RWPE2 (cell line): ENCODE data around the gene EPB41.

ENCODE experiments used
- ATAC-seq: fragments of 200-7000 bp; cut with Tn5 transposase; 3 replicates; pipeline ENCODE4 v1.9.1; 2021; ENCODE audit warnings: low read depth
- DNase-seq: peaks from one replicate; pipeline ENCODE4 v3.0.0-alpha.2; 2020; ENCODE audit warnings: low spot score
- H3K27ac ChIP-seq: fragments of 450-650 bp; 2 replicates; pipeline ENCODE4 v1.5.1; 2017; ENCODE audit warnings: mild to moderate bottlenecking; ENCODE audit not compliant: poor library complexity, severe bottlenecking
- H3K27me3 ChIP-seq: fragments of 250-450 bp; sonication (Bioruptor Pico); 2 replicates; pipeline ENCODE4 v1.5.1; 2021; ENCODE audit warnings: mild to moderate bottlenecking, moderate library complexity; ENCODE audit not compliant: insufficient read depth, poor library complexity, severe bottlenecking
- H3K36me3 ChIP-seq: fragments of 250-450 bp; sonication (Bioruptor Pico); 2 replicates; pipeline ENCODE4 v1.5.1; 2020; ENCODE audit warnings: low read depth, mild to moderate bottlenecking, moderate library complexity
- H3K4me1 ChIP-seq: fragments of 250-450 bp; sonication (Bioruptor Pico); 2 replicates; pipeline ENCODE4 v1.5.1; 2021; ENCODE audit warnings: mild to moderate bottlenecking, moderate library complexity; ENCODE audit not compliant: insufficient read depth, poor library complexity, severe bottlenecking
- H3K4me3 ChIP-seq: fragments of 250-450 bp; sonication (Bioruptor Pico); 2 replicates; pipeline ENCODE4 v1.5.1; 2021; ENCODE audit warnings: mild to moderate bottlenecking, moderate library complexity; ENCODE audit not compliant: severe bottlenecking
- H3K9me3 ChIP-seq: fragments of 250-450 bp; sonication (Bioruptor Pico); 2 replicates; pipeline ENCODE4 v1.5.1; 2021; ENCODE audit warnings: mild to moderate bottlenecking, moderate library complexity; ENCODE audit not compliant: severe bottlenecking
- TF ChIP-seq, protein P1 (sequence below): fragments of 450-650 bp; IDR thresholded peaks from one replicate; pipeline ENCODE4 v1.5.1; 2017; ENCODE audit warnings: mild to moderate bottlenecking, moderate library complexity; ENCODE audit not compliant: poor library complexity, severe bottlenecking

Gene EPB41

GRCh38 chr1:28914228-28915030, at the start of gene EPB41:
Gene EPB41 (plus strand): TSS chr1:28914569. CDS start chr1:28987438, 72,869 bp downstream.
- peak; percentile 82 for DNase-seq
- no peaks in the 10 kb centered on the region for H3K9me3 ChIP-seq
- H3K27ac ChIP-seq: no peak within 1 kb of the TSS
- H3K4me3 ChIP-seq: peak within 1 kb of the TSS; percentile 52
- H3K4me1 ChIP-seq: no peaks in the 10 kb centered on the region
- TF ChIP-seq, protein P1, sequence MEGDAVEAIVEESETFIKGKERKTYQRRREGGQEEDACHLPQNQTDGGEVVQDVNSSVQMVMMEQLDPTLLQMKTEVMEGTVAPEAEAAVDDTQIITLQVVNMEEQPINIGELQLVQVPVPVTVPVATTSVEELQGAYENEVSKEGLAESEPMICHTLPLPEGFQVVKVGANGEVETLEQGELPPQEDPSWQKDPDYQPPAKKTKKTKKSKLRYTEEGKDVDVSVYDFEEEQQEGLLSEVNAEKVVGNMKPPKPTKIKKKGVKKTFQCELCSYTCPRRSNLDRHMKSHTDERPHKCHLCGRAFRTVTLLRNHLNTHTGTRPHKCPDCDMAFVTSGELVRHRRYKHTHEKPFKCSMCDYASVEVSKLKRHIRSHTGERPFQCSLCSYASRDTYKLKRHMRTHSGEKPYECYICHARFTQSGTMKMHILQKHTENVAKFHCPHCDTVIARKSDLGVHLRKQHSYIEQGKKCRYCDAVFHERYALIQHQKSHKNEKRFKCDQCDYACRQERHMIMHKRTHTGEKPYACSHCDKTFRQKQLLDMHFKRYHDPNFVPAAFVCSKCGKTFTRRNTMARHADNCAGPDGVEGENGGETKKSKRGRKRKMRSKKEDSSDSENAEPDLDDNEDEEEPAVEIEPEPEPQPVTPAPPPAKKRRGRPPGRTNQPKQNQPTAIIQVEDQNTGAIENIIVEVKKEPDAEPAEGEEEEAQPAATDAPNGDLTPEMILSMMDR: no peak
- ATAC-seq: peak; percentile 87
- no peaks in the 10 kb centered on the region for H3K27me3 ChIP-seq
- no peaks in the 10 kb centered on the region for H3K36me3 ChIP-seq

DNA sequence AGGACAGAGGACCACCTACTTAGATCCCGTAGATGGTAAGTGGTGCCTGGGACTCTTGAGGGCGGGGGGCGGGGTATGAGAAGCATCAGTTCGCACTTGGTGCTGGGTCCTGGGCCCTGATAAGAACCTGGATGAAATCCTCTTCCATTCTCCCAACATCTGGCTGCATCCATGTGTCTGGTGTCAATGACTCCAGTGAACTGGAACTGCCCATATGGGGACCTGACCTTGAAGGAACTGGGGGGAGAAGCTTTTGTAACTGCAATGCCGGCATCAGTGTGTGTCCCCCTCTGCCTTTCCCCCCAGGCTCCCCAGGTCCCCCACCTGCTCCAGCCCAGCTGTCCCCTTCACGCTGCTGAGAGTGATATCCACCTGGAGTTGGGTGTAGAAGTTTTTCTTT, 49.7 kb upstream of the EPB41 start:
- no peak for DNase-seq
- H3K27me3 ChIP-seq: no peaks in the 10 kb centered on the region
- TF ChIP-seq, protein P1: no peak
- H3K36me3 ChIP-seq: no peaks in the 10 kb centered on the region
- no peak for ATAC-seq
- no peak overlapping the region for H3K27ac ChIP-seq
- no peaks in the 10 kb centered on the region for H3K9me3 ChIP-seq
- H3K4me3 ChIP-seq: no peak overlapping the region
- no peaks in the 10 kb centered on the region for H3K4me1 ChIP-seq

DNA sequence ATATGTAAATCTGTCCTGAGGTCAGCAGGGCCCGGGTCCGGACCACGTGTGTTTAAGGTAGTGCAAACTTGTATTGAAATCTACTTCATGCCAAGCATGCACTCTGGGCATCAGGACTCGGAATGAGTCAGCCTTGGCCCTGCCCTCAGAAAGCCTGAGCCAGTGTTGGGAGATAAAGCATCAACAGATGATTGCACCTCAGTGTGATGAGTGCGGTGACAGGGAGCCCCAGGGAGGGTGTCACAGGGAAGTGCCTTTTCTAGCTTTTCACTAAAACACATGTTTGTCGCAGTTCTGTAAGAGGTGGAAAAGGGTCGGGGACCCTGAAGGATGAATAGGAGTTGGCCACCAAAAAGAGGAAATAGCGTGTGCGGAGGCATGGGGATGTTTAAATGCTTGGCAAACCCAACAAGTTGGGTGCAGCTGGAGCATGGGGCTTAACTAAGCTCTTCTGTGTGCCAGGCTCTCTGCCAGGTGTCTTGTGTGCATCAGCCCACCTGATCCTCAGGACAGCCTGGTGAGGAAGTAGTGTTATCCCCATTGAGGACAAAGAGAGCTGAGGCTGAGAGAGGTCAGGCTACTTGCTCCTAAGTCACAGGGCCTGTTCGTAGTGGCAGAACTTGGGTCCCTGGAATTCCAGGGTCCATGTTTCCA, 48.2 kb upstream of the EPB41 start:
- Histone ChIP-seq H3K9me3 (no peaks in the 10 kb centered on the region), H3K27ac (no peak overlapping the region), H3K36me3 (no peaks in the 10 kb centered on the region), H3K4me3 (no peak overlapping the region), H3K4me1 (no peaks in the 10 kb centered on the region), H3K27me3 (no peaks in the 10 kb centered on the region)
- ATAC-seq: peak; percentile 53; the same call in 2 of the 3 replicates
- DNase-seq: no peak
- TF ChIP-seq, protein P1: no peak

DNA sequence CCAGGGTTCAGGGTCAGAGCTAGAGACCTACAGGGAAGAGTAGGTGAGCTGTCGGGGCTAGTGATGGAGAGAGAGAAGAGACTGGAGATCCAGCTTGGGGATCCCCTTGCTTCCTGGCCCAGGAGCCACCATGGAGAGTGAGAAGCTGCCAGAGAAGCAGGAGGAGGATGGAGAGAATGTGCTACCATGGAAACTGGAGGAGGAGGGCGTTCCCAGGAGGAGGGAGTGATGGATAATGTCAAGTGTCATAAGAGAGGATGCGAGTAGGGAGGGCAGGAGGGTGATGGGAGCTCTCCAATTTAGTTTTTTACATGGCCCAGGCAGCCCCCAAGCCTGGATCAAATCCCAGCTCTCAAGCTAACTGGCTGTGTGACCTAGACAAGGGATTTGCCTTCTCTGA, 46.5 kb upstream of the EPB41 start:
- TF ChIP-seq, protein P1: no peak
- H3K4me1 ChIP-seq: no peaks in the 10 kb centered on the region
- ATAC-seq (no peak), DNase-seq (no peak)
- no peak overlapping the region for H3K4me3 ChIP-seq
- H3K9me3 ChIP-seq: no peaks in the 10 kb centered on the region
- no peaks in the 10 kb centered on the region for H3K36me3 ChIP-seq
- H3K27me3 ChIP-seq: no peaks in the 10 kb centered on the region
- no peak overlapping the region for H3K27ac ChIP-seq
